Activated naive CD8-positive, alpha-beta T cell (primary cell): Measurements from ENCODE around the gene LTB.
A peak's percentile ranks its signal among the peaks of the same experiment; 100 is the strongest.

Experiments used
- H3K27ac Mint-ChIP-seq: one replicate; pipeline ENCODE4 v1.8.0; 2021; ENCODE audit warnings: mixed read lengths
- H3K27me3 Mint-ChIP-seq: one replicate; pipeline ENCODE4 v1.8.0; 2021; ENCODE audit warnings: mixed read lengths
- H3K36me3 Mint-ChIP-seq: one replicate; pipeline ENCODE4 v1.8.0; 2021; ENCODE audit warnings: mixed read lengths
- H3K4me1 Mint-ChIP-seq: one replicate; pipeline ENCODE4 v1.8.0; 2021; ENCODE audit warnings: low read depth, mixed read lengths
- H3K4me3 Mint-ChIP-seq: one replicate; pipeline ENCODE4 v1.8.0; 2021; ENCODE audit warnings: mild to moderate bottlenecking, mixed read lengths
- H3K9me3 Mint-ChIP-seq: one replicate; pipeline ENCODE4 v1.8.0; 2021; ENCODE audit warnings: low read depth, mixed read lengths

Gene LTB

GRCh38 chr6:31574106-31575061, 7.8 kb downstream of the LTB start:
- Mint-ChIP-seq H3K4me1 (peaks cover 75% of the 10 kb centered on the region), H3K27ac (peak overlapping the region; percentile 99), H3K27me3 (no peaks in the 10 kb centered on the region), H3K36me3 (peaks cover 18% of the 10 kb centered on the region), H3K4me3 (peak overlapping the region; percentile 100), H3K9me3 (no peaks in the 10 kb centered on the region)

- H3K9me3 Mint-ChIP-seq, result no peaks in the 10 kb centered on the region
- peaks cover 78% of the 10 kb centered on the region for H3K4me1 Mint-ChIP-seq
- H3K4me3 Mint-ChIP-seq, result peak overlapping the region; percentile 100
- peaks cover 18% of the 10 kb centered on the region for H3K36me3 Mint-ChIP-seq
- peak overlapping the region; percentile 99 for H3K27ac Mint-ChIP-seq
- no peaks in the 10 kb centered on the region for H3K27me3 Mint-ChIP-seq
These were observed 8.8 kb downstream of the LTB start for GRCh38 chr6:31573239-31574105.

- peaks cover 18% of the 10 kb centered on the region for H3K36me3 Mint-ChIP-seq
- H3K4me1 Mint-ChIP-seq, result peaks cover 86% of the 10 kb centered on the region
- peak within 1 kb of the TSS; percentile 100 for H3K4me3 Mint-ChIP-seq
- no peaks in the 10 kb centered on the region for H3K9me3 Mint-ChIP-seq
- H3K27ac Mint-ChIP-seq, result peak within 1 kb of the TSS; percentile 99
- H3K27me3 Mint-ChIP-seq, result no peaks in the 10 kb centered on the region
These were observed 9.9 kb downstream of the LTB start, which contains the start of gene LTA for GRCh38 chr6:31572041-31572911. TSS of gene LTA (plus strand) at chr6:31572289. CDS start at chr6:31572743, 454 bp downstream.

- H3K9me3 Mint-ChIP-seq, result no peaks in the 10 kb centered on the region
- H3K27ac Mint-ChIP-seq, result peak overlapping the region; percentile 99
- peaks cover 4% of the 10 kb centered on the region for H3K36me3 Mint-ChIP-seq
- H3K4me3 Mint-ChIP-seq, result peak overlapping the region; percentile 100
- H3K4me1 Mint-ChIP-seq, result peaks cover 82% of the 10 kb centered on the region
- no peaks in the 10 kb centered on the region for H3K27me3 Mint-ChIP-seq
These were observed 12.2 kb downstream of the LTB start for GRCh38 chr6:31569861-31570536.

GRCh38 chr6:31568537-31568961, 13.7 kb downstream of the LTB start:
- H3K4me3 Mint-ChIP-seq, result peak overlapping the region; percentile 81
- H3K9me3 Mint-ChIP-seq, result no peaks in the 10 kb centered on the region
- H3K4me1 Mint-ChIP-seq, result peaks cover 77% of the 10 kb centered on the region
- peak overlapping the region; percentile 99 for H3K27ac Mint-ChIP-seq
- H3K36me3 Mint-ChIP-seq, result peaks cover 8% of the 10 kb centered on the region
- no peaks in the 10 kb centered on the region for H3K27me3 Mint-ChIP-seq

DNA sequence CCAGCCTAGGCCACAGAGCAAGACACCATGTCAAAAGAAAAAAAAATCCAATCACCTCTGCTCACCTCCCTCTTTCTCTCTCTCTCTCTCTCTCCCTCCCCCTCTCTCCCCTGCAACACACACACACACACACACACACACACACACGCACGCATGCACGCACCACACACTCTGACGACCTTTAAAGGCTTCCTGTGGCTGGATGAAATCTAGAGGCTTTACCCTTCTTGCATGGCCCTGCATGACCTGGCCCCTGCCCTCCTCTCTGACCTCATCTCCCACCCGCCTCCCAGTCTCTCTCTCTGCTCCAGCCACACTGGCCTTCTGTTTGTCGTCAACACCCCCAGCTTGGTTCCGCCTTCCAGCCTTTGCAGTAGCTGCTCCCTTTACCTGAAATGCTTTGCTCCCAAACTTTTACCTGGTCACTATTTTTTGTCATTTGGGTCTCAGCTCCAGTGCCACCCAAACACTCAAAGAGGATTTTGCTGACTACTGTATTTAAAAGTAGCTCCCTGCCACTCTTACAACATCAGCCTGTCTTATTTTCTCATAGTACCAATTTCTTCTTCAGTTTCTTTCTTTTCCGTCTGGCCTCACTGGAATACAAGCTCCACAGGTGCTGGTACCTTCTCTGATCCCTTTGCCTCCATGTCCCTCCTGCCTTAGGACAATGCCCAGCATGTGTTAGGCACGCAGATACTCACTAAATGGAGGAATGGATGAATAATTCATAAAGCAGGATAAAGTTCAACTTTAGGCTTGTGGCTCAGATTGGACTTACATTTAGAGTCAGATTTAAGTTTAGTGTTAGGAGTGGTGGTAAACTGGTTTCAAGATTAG, 14.5 kb downstream of the LTB start:
- Mint-ChIP-seq H3K4me1 (peaks cover 78% of the 10 kb centered on the region), H3K4me3 (peak overlapping the region; percentile 81), H3K9me3 (no peaks in the 10 kb centered on the region), H3K36me3 (peaks cover 10% of the 10 kb centered on the region), H3K27me3 (no peaks in the 10 kb centered on the region), H3K27ac (peak overlapping the region; percentile 99)

DNA sequence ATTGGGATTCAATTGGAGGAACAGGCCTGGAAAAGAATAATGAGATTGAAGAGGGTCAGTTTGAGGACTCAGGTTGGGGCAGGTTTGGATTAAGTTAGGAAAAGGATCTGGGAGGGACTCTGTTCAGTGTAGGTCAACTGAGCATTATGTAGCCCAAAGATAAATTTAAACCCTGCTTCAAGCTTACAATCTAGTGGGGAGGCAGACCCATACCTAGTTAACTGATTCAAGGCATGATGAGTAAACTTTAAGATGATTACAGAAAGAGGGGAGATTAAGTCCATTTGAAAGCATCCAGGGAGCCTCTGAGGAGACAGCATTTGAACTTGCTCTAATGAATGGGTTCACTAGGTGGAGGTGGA, 21.5 kb downstream of the LTB start:
- H3K9me3 Mint-ChIP-seq, result no peaks in the 10 kb centered on the region
- H3K4me3 Mint-ChIP-seq, result peak overlapping the region; percentile 80
- H3K36me3 Mint-ChIP-seq, result peaks cover 23% of the 10 kb centered on the region
- peak overlapping the region; percentile 97 for H3K27ac Mint-ChIP-seq
- H3K27me3 Mint-ChIP-seq, result no peaks in the 10 kb centered on the region
- peaks cover 89% of the 10 kb centered on the region for H3K4me1 Mint-ChIP-seq

GRCh38 chr6:31559958-31560696, 22.1 kb downstream of the LTB start:
- H3K27me3 Mint-ChIP-seq, result no peaks in the 10 kb centered on the region
- H3K9me3 Mint-ChIP-seq, result no peaks in the 10 kb centered on the region
- H3K27ac Mint-ChIP-seq, result peak overlapping the region; percentile 97
- peaks cover 23% of the 10 kb centered on the region for H3K36me3 Mint-ChIP-seq
- H3K4me3 Mint-ChIP-seq, result peak overlapping the region; percentile 80
- H3K4me1 Mint-ChIP-seq, result peaks cover 84% of the 10 kb centered on the region

DNA sequence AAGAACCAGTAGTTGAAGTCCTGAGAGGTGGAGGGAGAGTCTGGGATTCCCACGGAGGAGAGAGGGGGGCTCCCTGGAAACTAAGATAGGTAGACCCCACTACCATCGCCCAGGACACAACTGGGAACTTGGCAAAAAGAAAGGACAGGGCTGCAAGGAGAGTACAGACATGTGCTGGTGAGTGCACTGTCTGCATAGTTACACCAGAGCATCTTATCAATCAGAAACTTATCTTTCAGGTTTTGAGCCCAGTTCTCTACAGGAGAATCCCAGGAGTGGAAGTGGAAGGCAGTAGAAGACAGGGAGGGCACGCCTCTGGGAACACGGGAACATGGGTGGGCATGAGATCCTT, 22.6 kb downstream of the LTB start:
- H3K4me3 Mint-ChIP-seq, result peak overlapping the region; percentile 80
- H3K27me3 Mint-ChIP-seq, result no peaks in the 10 kb centered on the region
- H3K9me3 Mint-ChIP-seq, result no peaks in the 10 kb centered on the region
- H3K36me3 Mint-ChIP-seq, result peaks cover 20% of the 10 kb centered on the region
- peak overlapping the region; percentile 97 for H3K27ac Mint-ChIP-seq
- peaks cover 83% of the 10 kb centered on the region for H3K4me1 Mint-ChIP-seq

DNA sequence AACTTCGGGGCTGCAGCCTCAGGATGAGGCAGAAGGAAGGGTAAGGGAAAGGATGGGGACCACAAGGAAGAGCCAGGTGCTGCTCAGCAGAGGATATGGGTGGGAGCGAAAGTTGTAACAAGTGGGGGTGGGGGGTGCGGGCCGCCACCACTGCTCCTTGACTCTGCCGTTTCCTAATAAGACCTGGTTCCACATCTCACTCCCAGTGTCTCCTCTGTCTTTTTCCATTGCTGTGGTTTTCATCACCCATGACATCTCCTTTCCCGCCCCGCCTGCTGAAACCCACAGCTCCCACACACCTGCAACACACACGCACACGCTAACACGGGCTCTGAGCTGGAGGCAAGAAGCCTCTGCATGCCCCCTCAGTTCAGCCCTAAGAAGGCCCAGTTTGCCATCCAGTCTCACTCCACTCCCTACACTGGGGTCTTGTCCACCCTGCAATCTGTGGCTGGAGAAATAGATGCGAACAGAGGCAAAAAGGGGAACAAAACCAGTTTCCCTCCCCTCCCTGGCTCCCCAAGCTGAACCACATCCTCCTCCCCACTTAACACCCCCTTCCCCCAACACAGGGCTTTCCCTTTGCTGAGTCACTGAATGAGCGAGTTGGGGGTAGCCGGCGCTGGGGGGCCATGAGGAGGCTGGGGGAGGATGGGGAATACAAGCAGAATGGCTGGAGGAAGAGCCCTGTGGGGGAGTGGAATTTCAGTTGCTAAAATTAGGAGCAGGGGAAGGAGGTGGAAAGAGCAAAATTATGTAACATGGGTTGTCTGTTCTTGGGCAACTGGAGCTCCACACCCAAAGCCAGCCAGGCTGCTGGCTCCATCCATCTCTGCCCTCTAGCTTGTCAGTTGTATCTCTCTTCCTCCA, 23.4 kb downstream of the LTB start:
- Mint-ChIP-seq H3K36me3 (peaks cover 19% of the 10 kb centered on the region), H3K9me3 (no peaks in the 10 kb centered on the region), H3K4me1 (peaks cover 84% of the 10 kb centered on the region), H3K4me3 (peak overlapping the region; percentile 80), H3K27ac (peak overlapping the region; percentile 97), H3K27me3 (no peaks in the 10 kb centered on the region)

GRCh38 chr6:31558318-31558625, 24.0 kb downstream of the LTB start:
- peaks cover 78% of the 10 kb centered on the region for H3K4me1 Mint-ChIP-seq

More at GRCh38 chr6:31558318-31558625, 24.0 kb downstream of the LTB start:
- peak overlapping the region; percentile 97 for H3K27ac Mint-ChIP-seq
- no peaks in the 10 kb centered on the region for H3K27me3 Mint-ChIP-seq
- no peaks in the 10 kb centered on the region for H3K9me3 Mint-ChIP-seq
- H3K36me3 Mint-ChIP-seq, result peaks cover 16% of the 10 kb centered on the region
- peak overlapping the region; percentile 80 for H3K4me3 Mint-ChIP-seq
